Measurements from ENCODE around the gene CACNA1A.
"Not testable (repeated sequence)": the region's sequence is repeated elsewhere in the genome, so short reads cannot be mapped to it uniquely, and the experiment has no call there.

The CACNA1A gene

GRCh38 chr19:13171146-13171545 lies 335.1 kb downstream of the CACNA1A start:
- H3K9me3 Mint-ChIP-seq (ENCODE audit: low read depth): no peaks in the 10 kb centered on the region

GRCh38 chr19:13169769-13170168 lies 336.5 kb downstream of the CACNA1A start:
- Mint-ChIP-seq H3K36me3 (no peaks in the 10 kb centered on the region), H3K4me1 (ENCODE audit: low read depth) (peaks cover 82% of the 10 kb centered on the region), H3K27ac (peak overlapping the region; percentile 62), H3K9me3 (ENCODE audit: low read depth) (no peaks in the 10 kb centered on the region), H3K4me3 (peak overlapping the region; percentile 51), H3K27me3 (no peaks in the 10 kb centered on the region)

More at GRCh38 chr19:13171146-13171545, 335.1 kb downstream of the CACNA1A start:
- Mint-ChIP-seq H3K27ac (peak overlapping the region; percentile 100), H3K36me3 (no peaks in the 10 kb centered on the region), H3K27me3 (no peaks in the 10 kb centered on the region), H3K4me1 (ENCODE audit: low read depth) (peaks cover 75% of the 10 kb centered on the region), H3K4me3 (peak overlapping the region; percentile 68)

- peaks cover 77% of the 10 kb centered on the region for H3K4me1 Mint-ChIP-seq (ENCODE audit: low read depth)
These were observed 340.1 kb downstream of the CACNA1A start for GRCh38 chr19:13166151-13166550.

GRCh38 chr19:13165162-13165997 lies 340.9 kb downstream of the CACNA1A start:
- Mint-ChIP-seq H3K4me1 (ENCODE audit: low read depth) (peaks cover 76% of the 10 kb centered on the region), H3K36me3 (no peaks in the 10 kb centered on the region), H3K4me3 (no peak overlapping the region), H3K9me3 (ENCODE audit: low read depth) (no peaks in the 10 kb centered on the region), H3K27ac (peak overlapping the region; percentile 83), H3K27me3 (no peaks in the 10 kb centered on the region)

More at GRCh38 chr19:13166151-13166550, 340.1 kb downstream of the CACNA1A start:
- H3K36me3 Mint-ChIP-seq; H3K9me3 Mint-ChIP-seq (ENCODE audit: low read depth); H3K4me3 Mint-ChIP-seq; H3K27me3 Mint-ChIP-seq: not testable (repeated sequence)
- peak overlapping the region; percentile 50 for H3K27ac Mint-ChIP-seq

- H3K9me3 Mint-ChIP-seq (ENCODE audit: low read depth): no peaks in the 10 kb centered on the region
- peaks cover 73% of the 10 kb centered on the region for H3K4me1 Mint-ChIP-seq (ENCODE audit: low read depth)
- H3K27me3 Mint-ChIP-seq: no peaks in the 10 kb centered on the region
- H3K27ac Mint-ChIP-seq: peak overlapping the region; percentile 83
- no peaks in the 10 kb centered on the region for H3K36me3 Mint-ChIP-seq
- peak overlapping the region; percentile 83 for H3K4me3 Mint-ChIP-seq
These were observed 341.7 kb downstream of the CACNA1A start for GRCh38 chr19:13164343-13165161.

- H3K4me1 Mint-ChIP-seq (ENCODE audit: low read depth): peaks cover 66% of the 10 kb centered on the region
- no peaks in the 10 kb centered on the region for H3K9me3 Mint-ChIP-seq (ENCODE audit: low read depth)
- H3K36me3 Mint-ChIP-seq: no peaks in the 10 kb centered on the region
- H3K27me3 Mint-ChIP-seq: no peaks in the 10 kb centered on the region
- H3K27ac Mint-ChIP-seq: peak overlapping the region; percentile 84
- peak overlapping the region; percentile 83 for H3K4me3 Mint-ChIP-seq
These were observed 342.5 kb downstream of the CACNA1A start for GRCh38 chr19:13163609-13164342.

GRCh38 chr19:13162724-13163608 lies 343.3 kb downstream of the CACNA1A start:
- peaks cover 67% of the 10 kb centered on the region for H3K4me1 Mint-ChIP-seq (ENCODE audit: low read depth)
- peak overlapping the region; percentile 83 for H3K4me3 Mint-ChIP-seq
- peak overlapping the region; percentile 86 for H3K27ac Mint-ChIP-seq
- no peaks in the 10 kb centered on the region for H3K36me3 Mint-ChIP-seq
- H3K27me3 Mint-ChIP-seq: no peaks in the 10 kb centered on the region
- H3K9me3 Mint-ChIP-seq (ENCODE audit: low read depth): no peaks in the 10 kb centered on the region

GRCh38 chr19:13160557-13160956 lies 345.7 kb downstream of the CACNA1A start:
- H3K27ac Mint-ChIP-seq: peak overlapping the region; percentile 84
- H3K4me1 Mint-ChIP-seq (ENCODE audit: low read depth): peaks cover 65% of the 10 kb centered on the region
- H3K4me3 Mint-ChIP-seq: peak overlapping the region; percentile 32
- no peaks in the 10 kb centered on the region for H3K36me3 Mint-ChIP-seq
- H3K9me3 Mint-ChIP-seq (ENCODE audit: low read depth): no peaks in the 10 kb centered on the region
- H3K27me3 Mint-ChIP-seq: no peaks in the 10 kb centered on the region

GRCh38 chr19:13159713-13160112 lies 346.6 kb downstream of the CACNA1A start:
- Mint-ChIP-seq H3K27me3 (no peaks in the 10 kb centered on the region), H3K4me1 (ENCODE audit: low read depth) (peaks cover 61% of the 10 kb centered on the region), H3K4me3 (no peak overlapping the region), H3K27ac (peak overlapping the region; percentile 88), H3K9me3 (ENCODE audit: low read depth) (no peaks in the 10 kb centered on the region), H3K36me3 (no peaks in the 10 kb centered on the region)
